Urinary bladder (tissue), 4 donors: Measurements from ENCODE around the gene C20orf96. TPM values are rescaled to one million over a fixed set of nuclear protein-coding genes. Genes with fewer than 3 reads are reported as not detected.
"Not testable (repeated sequence)": the region's sequence is repeated elsewhere in the genome, so short reads cannot be mapped to it uniquely, and the experiment has no call there.

Source experiments
- DNase-seq: peaks from one replicate; pipeline ENCODE4 v3.0.0-alpha.2; 2015; ENCODE audit errors: extremely low spot score
- H3K27ac ChIP-seq: one replicate; pipeline ENCODE4 v1.5.1; 2013; ENCODE audit warnings: low read depth, mild to moderate bottlenecking, moderate library complexity
- H3K36me3 ChIP-seq: one replicate; pipeline ENCODE4 v1.6.1; 2013; ENCODE audit warnings: mild to moderate bottlenecking, moderate library complexity; ENCODE audit not compliant: insufficient read depth
- H3K4me1 ChIP-seq: one replicate; pipeline ENCODE4 v1.6.1; 2013; ENCODE audit warnings: mild to moderate bottlenecking, moderate library complexity; ENCODE audit not compliant: insufficient read depth
- H3K4me3 ChIP-seq: one replicate; pipeline ENCODE4 v1.5.1; 2013; ENCODE audit warnings: low read depth, low read length
- WGBS: extraction: QIAGEN DNeasy Blood & Tissue Kit; methylation state at CpG from one replicate; pipeline ENCODE4 v1.1.7; 2013; 5-methylcytosine and 5-hydroxymethylcytosine counted together
- polyA plus RNA-seq: library from polyadenylated mRNA; stranded (reverse); fragments of 200-250 nt; gene quantifications from one replicate; pipeline ENCODE4 v1.2.3, GENCODE V29; 2013
- total RNA-seq: library from RNA; depleted of rRNA; stranded (reverse); fragments of >200 nt; gene quantifications from one replicate; pipeline ENCODE4 v1.2.3, GENCODE V29; 2014
- donor health status: healthy with polysubstance abuse.
- donor health status: healthy.

The C20orf96 gene
- total and polyA plus RNA-seq, 2 donors = 5.0 to 6.4 TPM

- no peaks in the 10 kb centered on the region for H3K4me1 ChIP-seq
- H3K27ac ChIP-seq = no peak overlapping the region
- DNase-seq = no peak
- 52% methylated on average over 8 of the region's 8 CpGs for WGBS
- no peak overlapping the region for H3K4me3 ChIP-seq
- H3K36me3 ChIP-seq = no peaks in the 10 kb centered on the region
These were observed 31.6 kb downstream of the C20orf96 start for GRCh38 chr20:258963-259362.

GRCh38 chr20:258269-258858 lies 32.2 kb downstream of the C20orf96 start:
- Histone ChIP-seq H3K27ac (no peak overlapping the region), H3K36me3 (no peaks in the 10 kb centered on the region), H3K4me1 (no peaks in the 10 kb centered on the region), H3K4me3 (no peak overlapping the region)
- 73% methylated on average over 4 of the region's 4 CpGs for WGBS
- no peak for DNase-seq

DNA sequence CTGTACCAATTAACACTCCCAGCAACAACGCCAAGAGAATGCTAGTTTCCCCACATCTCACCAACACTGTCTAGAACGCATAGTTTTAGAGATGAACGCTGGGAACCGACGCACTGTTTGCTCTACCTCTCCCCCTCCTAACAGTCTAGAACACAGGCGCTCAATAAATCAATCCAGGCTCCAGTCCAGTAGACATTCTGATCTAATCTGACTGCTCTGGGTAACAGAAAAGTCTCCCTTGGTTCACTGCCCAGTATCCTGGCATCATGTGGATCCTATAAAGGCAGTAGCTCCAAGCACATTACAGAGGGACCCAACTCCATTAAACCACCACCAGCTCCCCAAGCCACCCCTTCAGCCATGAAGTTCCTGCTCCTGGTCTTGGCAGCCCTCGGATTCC lies 33.1 kb downstream of the C20orf96 start, which contains the start of gene DEFB132:
DEFB132 (plus strand) TSS at position 306 of the 400 bp plus-strand sequence; CDS start at position 361, 55 bp downstream.
- DNase-seq = no peak
- WGBS = 66% methylated on average over 7 of the region's 7 CpGs
- Histone ChIP-seq H3K4me1 (no peaks in the 10 kb centered on the region), H3K4me3 (no peak within 1 kb of the TSS), H3K27ac (no peak within 1 kb of the TSS), H3K36me3 (no peaks in the 10 kb centered on the region)

DNA sequence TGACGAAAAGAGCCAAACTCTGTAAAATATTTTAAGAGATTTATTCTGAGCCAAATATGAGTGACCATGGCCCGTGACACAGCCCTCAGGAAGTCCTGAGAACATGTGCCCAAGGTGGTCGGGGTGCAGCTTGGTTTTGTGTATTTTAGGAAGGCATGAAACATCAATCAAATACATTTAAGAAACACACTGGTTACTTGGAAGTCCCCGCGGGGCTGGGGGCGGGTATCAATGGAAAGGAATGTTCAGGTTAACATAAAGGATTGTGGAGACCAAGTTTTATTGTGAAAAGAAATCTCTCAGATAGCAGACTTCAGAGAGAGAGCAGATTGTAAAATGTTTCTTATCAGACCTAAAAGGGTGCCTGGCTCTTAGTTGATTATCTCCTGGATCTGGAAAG lies 37.1 kb downstream of the C20orf96 start:
- not testable (repeated sequence) for DNase-seq, H3K36me3 ChIP-seq, H3K27ac ChIP-seq, H3K4me3 ChIP-seq, H3K4me1 ChIP-seq
- whole genome bisulfite sequencing = 23% methylated on average over 6 of the region's 6 CpGs

GRCh38 chr20:252801-253200 lies 37.7 kb downstream of the C20orf96 start:
- Histone ChIP-seq H3K4me1 (no peaks in the 10 kb centered on the region), H3K36me3 (no peaks in the 10 kb centered on the region), H3K27ac (no peak overlapping the region), H3K4me3 (no peak overlapping the region)
- DNase-seq = no peak
- WGBS = 77% methylated on average over 2 of the region's 2 CpGs

DNA sequence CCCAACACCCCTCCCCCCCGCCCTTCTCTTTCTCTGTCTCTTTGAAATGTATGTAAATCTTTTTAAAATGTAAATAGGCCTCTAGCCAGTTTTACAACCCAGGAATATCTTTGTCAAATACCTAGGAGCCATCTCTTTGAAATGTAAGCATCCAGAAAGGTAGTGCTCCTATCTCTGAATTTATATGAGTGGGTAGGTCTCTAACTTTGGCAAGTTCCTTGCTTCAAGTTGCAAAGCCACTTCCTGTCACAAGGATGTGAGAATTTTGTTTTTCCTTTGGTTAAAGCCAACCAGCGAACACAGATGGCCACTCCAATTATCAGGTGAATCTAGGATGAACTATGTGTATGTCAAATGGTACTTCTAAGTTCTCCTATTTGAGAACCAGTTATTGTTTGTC lies 39.2 kb downstream of the C20orf96 start:
- Histone ChIP-seq H3K27ac (no peak overlapping the region), H3K36me3 (no peaks in the 10 kb centered on the region), H3K4me1 (no peaks in the 10 kb centered on the region), H3K4me3 (no peak overlapping the region)
- WGBS = 21% methylated on average over 2 of the region's 2 CpGs
- no peak for DNase-seq

GRCh38 chr20:242905-243304 lies 47.6 kb downstream of the C20orf96 start:
- Histone ChIP-seq H3K4me1 (no peaks in the 10 kb centered on the region), H3K27ac (no peak overlapping the region)
- 91% methylated on average over 2 of the region's 2 CpGs for WGBS

GRCh38 chr20:237929-238328 lies 52.6 kb downstream of the C20orf96 start:
- H3K4me3 ChIP-seq = no peak overlapping the region
- H3K4me1 ChIP-seq = no peaks in the 10 kb centered on the region
- 55% methylated on average over 3 of the region's 3 CpGs for WGBS
- no peak for DNase-seq
- H3K36me3 ChIP-seq = no peaks in the 10 kb centered on the region
- no peak overlapping the region for H3K27ac ChIP-seq

More at GRCh38 chr20:242905-243304, 47.6 kb downstream of the C20orf96 start:
- no peak for DNase-seq
- Histone ChIP-seq H3K4me3 (no peak overlapping the region), H3K36me3 (no peaks in the 10 kb centered on the region)

DNA sequence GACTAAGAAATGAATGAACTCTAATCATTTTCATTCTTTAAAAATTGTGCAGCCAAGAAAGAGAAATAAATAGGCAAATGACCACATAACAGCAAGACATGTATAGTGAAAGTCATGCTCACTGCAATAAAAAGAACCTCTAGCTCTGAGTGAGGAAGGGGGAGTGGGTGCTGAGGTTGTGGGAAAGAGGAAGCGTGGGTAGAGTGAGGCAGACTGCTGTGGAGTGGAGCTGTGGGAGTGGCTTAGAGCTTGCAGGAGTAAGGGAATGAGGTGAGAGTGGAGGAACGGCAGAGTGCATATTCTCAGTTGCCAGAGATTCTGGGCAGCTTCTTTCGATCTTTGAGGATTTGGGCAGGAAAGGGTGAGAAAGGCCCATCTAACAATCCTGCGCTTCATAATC lies 53.1 kb downstream of the C20orf96 start:
- no peak overlapping the region for H3K4me3 ChIP-seq
- H3K4me1 ChIP-seq = no peaks in the 10 kb centered on the region
- 22% methylated on average over 4 of the region's 4 CpGs for WGBS
- H3K36me3 ChIP-seq = no peaks in the 10 kb centered on the region
- no peak overlapping the region for H3K27ac ChIP-seq
- no peak for DNase-seq

- peak; percentile 14 for DNase-seq
- H3K4me1 ChIP-seq = no peaks in the 10 kb centered on the region
- WGBS = 47% methylated on average over 1 of the region's 1 CpG
- H3K4me3 ChIP-seq = no peak overlapping the region
- H3K27ac ChIP-seq = no peak overlapping the region
- H3K36me3 ChIP-seq = no peaks in the 10 kb centered on the region
These were observed 54.7 kb downstream of the C20orf96 start for GRCh38 chr20:235891-236290.

GRCh38 chr20:227439-228105 lies 63.0 kb downstream of the C20orf96 start:
- Histone ChIP-seq H3K36me3 (no peaks in the 10 kb centered on the region), H3K4me3 (no peak overlapping the region), H3K27ac (no peak overlapping the region), H3K4me1 (no peaks in the 10 kb centered on the region)
- DNase-seq = no peak
- 74% methylated on average over 3 of the region's 3 CpGs for WGBS

DNA sequence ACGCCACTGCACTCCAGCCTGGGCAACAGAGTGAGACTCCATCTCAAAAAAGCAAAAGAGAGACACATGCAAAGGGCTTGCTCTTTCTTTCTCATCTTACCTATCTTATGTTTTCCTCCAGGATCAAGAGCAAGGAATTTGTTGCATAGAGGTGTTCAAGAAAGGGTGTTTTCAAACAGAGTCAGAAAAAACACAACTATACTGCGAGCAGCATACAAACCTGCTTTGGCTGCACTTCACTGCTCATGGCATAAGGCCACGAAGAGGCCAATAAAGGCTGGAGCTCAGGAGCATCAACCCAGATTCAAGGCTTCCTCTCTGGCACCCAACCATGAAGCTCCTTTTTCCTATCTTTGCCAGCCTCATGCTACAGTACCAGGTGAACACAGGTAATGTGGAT lies 63.6 kb downstream of the C20orf96 start, which contains the start of gene DEFB129:
DEFB129 (plus strand) TSS at position 301 of the 400 bp plus-strand sequence; CDS start at position 332, 31 bp downstream.
- Histone ChIP-seq H3K36me3 (no peaks in the 10 kb centered on the region), H3K27ac (no peak within 1 kb of the TSS), H3K4me1 (no peaks in the 10 kb centered on the region), H3K4me3 (no peak within 1 kb of the TSS)
- no peak for DNase-seq
- 79% methylated on average over 3 of the region's 3 CpGs for WGBS

- 85% methylated on average over 3 of the region's 3 CpGs for WGBS
- not testable (repeated sequence) for H3K4me3 ChIP-seq, H3K27ac ChIP-seq, DNase-seq, H3K4me1 ChIP-seq, H3K36me3 ChIP-seq
These were observed 64.7 kb downstream of the C20orf96 start for GRCh38 chr20:225879-226278.

GRCh38 chr20:221258-221830 lies 69.2 kb downstream of the C20orf96 start:
- Histone ChIP-seq H3K27ac (no peak overlapping the region), H3K36me3 (no peaks in the 10 kb centered on the region)
- WGBS = 47% methylated on average over 1 of the region's 1 CpG

More at GRCh38 chr20:221258-221830, 69.2 kb downstream of the C20orf96 start:
- DNase-seq = no peak
- no peaks in the 10 kb centered on the region for H3K4me1 ChIP-seq
- no peak overlapping the region for H3K4me3 ChIP-seq
